A673 (cell line): ENCODE measurements around the gene OR10A5. TPM values are rescaled to one million over a fixed set of nuclear protein-coding genes. Genes with fewer than 3 reads are reported as not detected.

Experiments
- BruUV-seq: library from RNA; stranded (reverse); fragments of 400-500 nt; replicated peaks from 2 replicates; lab custom pipeline; 2021; lab: Mats Ljungman, UMichigan
- CTCF ChIA-PET: fragments of 300-600 bp; sonication (Branson Sonifier 250); formaldehyde crosslinking; loops from one replicate; lab custom pipeline; 2022; ENCODE audit warnings: antibody characterized with exemption; lab: Charles Lee
- POLR2A ChIA-PET: fragments of 300-600 bp; sonication (Branson Sonifier 250); formaldehyde crosslinking; loops from one replicate; lab custom pipeline; 2022; ENCODE audit warnings: antibody characterized with exemption; ENCODE audit not compliant: low non-redundant PET; lab: Charles Lee
- DNase-seq: peaks from one replicate; pipeline ENCODE4 v3.0.0-alpha.2; 2015; ENCODE audit warnings: low spot score
- H3K27ac ChIP-seq: fragments of 200-600 bp; sonication (generic); 2 replicates; pipeline ENCODE4 v1.5.1; 2016; ENCODE audit warnings: mixed run types, low read depth, mild to moderate bottlenecking, mixed read lengths, antibody characterized with exemption, low read length; ENCODE audit not compliant: poor library complexity, severe bottlenecking
- H3K27me3 ChIP-seq: fragments of 200-600 bp; sonication (generic); replicated peaks from 2 replicates; pipeline ENCODE4 v1.6.1; 2017; ENCODE audit warnings: mixed run types, low read depth, mild to moderate bottlenecking, mixed read lengths, antibody characterized with exemption, low read length; ENCODE audit not compliant: insufficient read depth, poor library complexity
- H3K36me3 ChIP-seq: fragments of 200-600 bp; sonication (generic); 2 replicates; pipeline ENCODE4 v1.6.1; 2016; ENCODE audit warnings: mixed run types, mild to moderate bottlenecking, mixed read lengths, antibody characterized with exemption, low read length; ENCODE audit not compliant: insufficient read depth, poor library complexity, severe bottlenecking
- H3K4me1 ChIP-seq: fragments of 200-600 bp; sonication (generic); 2 replicates; pipeline ENCODE4 v1.6.1; 2017; ENCODE audit warnings: mixed run types, mild to moderate bottlenecking, mixed read lengths, antibody characterized with exemption, low read length; ENCODE audit not compliant: insufficient read depth, poor library complexity, severe bottlenecking
- H3K4me3 ChIP-seq: fragments of 200-600 bp; sonication (generic); 2 replicates; pipeline ENCODE4 v1.5.1; 2016; ENCODE audit warnings: low read depth, mixed run types, mild to moderate bottlenecking, mixed read lengths, low read length; ENCODE audit not compliant: poor library complexity, severe bottlenecking
- H3K9me3 ChIP-seq: fragments of 200-600 bp; sonication (generic); 2 replicates; pipeline ENCODE4 v1.6.1; 2016; ENCODE audit warnings: mixed run types, low read depth, mild to moderate bottlenecking, mixed read lengths, antibody characterized with exemption, low read length; ENCODE audit not compliant: poor library complexity, severe bottlenecking
- EZH2 ChIP-seq: fragments of 200-600 bp; sonication (generic); IDR thresholded peaks from 2 replicates; pipeline ENCODE4 v1.6.1; 2017; ENCODE audit warnings: borderline replicate concordance, low read depth, mild to moderate bottlenecking, mixed read lengths, antibody characterized with exemption, low read length; ENCODE audit not compliant: poor library complexity, severe bottlenecking
- intact Hi-C: fragments of 100-400 bp; cut with micrococcal nuclease; formaldehyde crosslinking; loops from one replicate; pipeline ENCODE4 v1.10.0; 2022; ENCODE audit not compliant: unreplicated experiment
- total RNA-seq: library from RNA; stranded (reverse); gene quantifications from 2 replicates; pipeline ENCODE4 v1.2.3, GENCODE V29; 2021
- TF ChIP-seq, protein P1 (sequence below): fragments of 300-800, 200-600 bp; sonication (generic); conservative IDR thresholded peaks from 2 replicates; pipeline ENCODE4 v1.5.1; 2017; ENCODE audit warnings: low read depth, mild to moderate bottlenecking, antibody characterized with exemption, low read length, moderate library complexity, mixed read lengths

Gene OR10A5
- total RNA-seq, 1 experiment from 2014 or later: not detected

DNA sequence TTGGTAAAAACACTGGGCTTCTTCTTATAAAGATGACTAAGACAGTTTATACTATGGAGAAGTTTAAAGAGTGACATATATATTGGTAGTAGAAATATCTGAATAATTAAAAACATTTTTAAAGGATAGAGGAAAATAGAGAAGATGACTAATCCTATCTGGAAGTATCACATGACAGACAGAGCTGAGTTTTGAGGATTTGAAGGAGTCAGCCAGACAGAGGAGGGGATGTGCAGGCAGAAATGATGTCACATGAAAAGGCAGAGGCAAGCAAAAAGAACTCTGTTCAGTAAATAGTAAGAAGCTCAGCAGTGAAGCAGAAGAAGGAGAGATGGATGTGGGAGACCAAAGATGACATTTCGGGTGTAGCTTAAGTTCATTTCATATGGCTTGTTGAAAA lies 19.0 kb downstream of the OR10A5 start:
- BruUV-seq: no TSS peak
- POLR2A ChIA-PET: no interaction called here
- TF ChIP-seq, protein P1, sequence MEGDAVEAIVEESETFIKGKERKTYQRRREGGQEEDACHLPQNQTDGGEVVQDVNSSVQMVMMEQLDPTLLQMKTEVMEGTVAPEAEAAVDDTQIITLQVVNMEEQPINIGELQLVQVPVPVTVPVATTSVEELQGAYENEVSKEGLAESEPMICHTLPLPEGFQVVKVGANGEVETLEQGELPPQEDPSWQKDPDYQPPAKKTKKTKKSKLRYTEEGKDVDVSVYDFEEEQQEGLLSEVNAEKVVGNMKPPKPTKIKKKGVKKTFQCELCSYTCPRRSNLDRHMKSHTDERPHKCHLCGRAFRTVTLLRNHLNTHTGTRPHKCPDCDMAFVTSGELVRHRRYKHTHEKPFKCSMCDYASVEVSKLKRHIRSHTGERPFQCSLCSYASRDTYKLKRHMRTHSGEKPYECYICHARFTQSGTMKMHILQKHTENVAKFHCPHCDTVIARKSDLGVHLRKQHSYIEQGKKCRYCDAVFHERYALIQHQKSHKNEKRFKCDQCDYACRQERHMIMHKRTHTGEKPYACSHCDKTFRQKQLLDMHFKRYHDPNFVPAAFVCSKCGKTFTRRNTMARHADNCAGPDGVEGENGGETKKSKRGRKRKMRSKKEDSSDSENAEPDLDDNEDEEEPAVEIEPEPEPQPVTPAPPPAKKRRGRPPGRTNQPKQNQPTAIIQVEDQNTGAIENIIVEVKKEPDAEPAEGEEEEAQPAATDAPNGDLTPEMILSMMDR: no peak
- no peak for TF ChIP-seq EZH2
- no peak overlapping the region for H3K4me3 ChIP-seq
- H3K9me3 ChIP-seq: no peaks in the 10 kb centered on the region
- intact Hi-C loops: no loop called here
- no peak overlapping the region for H3K27ac ChIP-seq
- no peaks in the 10 kb centered on the region for H3K27me3 ChIP-seq
- no peaks in the 10 kb centered on the region for H3K4me1 ChIP-seq
- CTCF ChIA-PET: no interaction called here
- no peaks in the 10 kb centered on the region for H3K36me3 ChIP-seq
- DNase-seq: no peak

DNA sequence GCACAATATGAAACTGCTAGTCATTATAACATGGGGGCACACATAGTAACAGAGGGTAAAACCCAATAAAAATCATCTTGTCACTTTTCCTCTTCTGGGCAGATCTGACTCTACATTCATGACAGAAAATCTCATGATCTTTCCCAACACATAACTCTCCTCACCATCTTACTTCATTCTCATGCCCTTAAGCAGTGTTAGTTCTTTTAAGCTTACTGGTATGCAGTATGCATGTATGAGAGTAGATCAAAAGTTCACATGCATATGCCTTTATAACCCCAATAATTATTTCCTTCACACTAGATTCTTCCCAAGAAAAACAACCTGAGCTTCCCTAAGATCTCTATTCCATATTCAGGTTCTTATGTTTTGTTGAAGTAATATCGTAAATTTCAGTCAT lies 25.8 kb downstream of the OR10A5 start:
- CTCF ChIA-PET: no interaction called here
- H3K27ac ChIP-seq: no peak overlapping the region
- H3K4me3 ChIP-seq: no peak overlapping the region
- BruUV-seq: no TSS peak
- no peaks in the 10 kb centered on the region for H3K36me3 ChIP-seq
- TF ChIP-seq, protein P1: no peak
- TF ChIP-seq EZH2: no peak
- no peak for DNase-seq
- intact Hi-C loops: no loop called here
- POLR2A ChIA-PET: no interaction called here
- H3K9me3 ChIP-seq: no peaks in the 10 kb centered on the region
- no peaks in the 10 kb centered on the region for H3K4me1 ChIP-seq
- no peaks in the 10 kb centered on the region for H3K27me3 ChIP-seq

DNA sequence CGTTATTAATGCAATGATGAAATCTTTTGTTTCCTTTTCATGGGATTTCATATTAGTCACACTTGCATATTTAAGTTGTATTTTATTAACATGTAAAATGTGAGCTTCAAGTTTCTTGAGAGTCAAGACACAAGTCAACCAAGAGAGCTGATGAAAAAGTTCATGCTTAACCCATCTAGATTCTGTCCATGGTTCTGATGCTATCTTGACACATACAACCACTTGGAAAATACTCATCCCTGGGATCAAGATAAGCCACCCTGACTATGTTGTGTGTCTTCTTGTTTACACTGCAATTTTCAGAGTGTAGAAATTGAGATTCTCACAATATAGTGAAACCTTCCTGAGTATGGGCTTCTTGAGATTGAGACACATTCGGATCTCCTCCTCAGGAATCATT lies 30.3 kb downstream of the OR10A5 start:
- BruUV-seq: no TSS peak
- H3K4me3 ChIP-seq: no peak overlapping the region
- H3K4me1 ChIP-seq: no peaks in the 10 kb centered on the region
- no peaks in the 10 kb centered on the region for H3K9me3 ChIP-seq
- no peaks in the 10 kb centered on the region for H3K27me3 ChIP-seq
- H3K36me3 ChIP-seq: no peaks in the 10 kb centered on the region
- POLR2A ChIA-PET: no interaction called here
- TF ChIP-seq, protein P1: no peak
- TF ChIP-seq EZH2: no peak
- CTCF ChIA-PET: no interaction called here
- intact Hi-C loops: no loop called here
- no peak overlapping the region for H3K27ac ChIP-seq
- no peak for DNase-seq
